B cell (primary cell): ENCODE data around the gene BIRC7. TPM values are rescaled to one million over a fixed set of nuclear protein-coding genes. Genes with fewer than 3 reads are reported as not detected.

Experiments used
- ATAC-seq: fragments of 200-7000 bp; cut with Tn5 transposase; one replicate; pipeline ENCODE4 v1.10.0; 2021; ENCODE audit warnings: low read depth, mild to moderate bottlenecking, moderate number of reproducible peaks, moderate library complexity
- CTCF ChIA-PET: fragments of 350-600 bp; sonication (Branson Sonifier 250); formaldehyde crosslinking; loops from one replicate; lab custom pipeline; 2021; ENCODE audit warnings: antibody characterized with exemption, inconsistent platforms; lab: Charles Lee
- POLR2A ChIA-PET: fragments of 350-600 bp; sonication (Branson Sonifier 250); formaldehyde crosslinking; loops from one replicate; lab custom pipeline; 2021; ENCODE audit warnings: antibody characterized with exemption; lab: Charles Lee
- DNase-seq: peaks from one replicate; pipeline ENCODE4 v3.0.0; 2013
- H2AFZ ChIP-seq: 2 replicates; pipeline ENCODE4 v1.6.1; 2012; ENCODE audit warnings: mild to moderate bottlenecking, low read depth, low read length; ENCODE audit not compliant: insufficient read depth, poor library complexity, severe bottlenecking
- H3K27ac ChIP-seq, 2 donors: 1 replicate in 1 of 2; 2 replicates in 1 of 2; pipeline ENCODE4 v1.5.1; 2012 to 2013; ENCODE audit warnings: low read length in 2 of 2, mild to moderate bottlenecking in 2 of 2, moderate library complexity in 1 of 2
- H3K27me3 ChIP-seq, 4 experiments: fragments of 200-600 bp in 1 of 4; sonication (generic) in 1 of 4; replicated peaks in 1 of 4; 1 replicate in 2 of 4; 2 replicates in 2 of 4; pipeline versions ENCODE4 v1.6.1 to v1.7.0; 2013 to 2016; ENCODE audit warnings: low read length in 3 of 4, mild to moderate bottlenecking in 2 of 4, mixed read lengths in 1 of 4, moderate library complexity in 1 of 4; ENCODE audit not compliant: insufficient read depth in 4 of 4, control insufficient read depth in 3 of 4; ENCODE audit errors: control extremely low read depth in 1 of 4
- H3K36me3 ChIP-seq, 2 experiments: replicated peaks in 1 of 2; 1 replicate in 1 of 2; 2 replicates in 1 of 2; pipeline versions ENCODE4 v1.6.1 to v1.7.1; 2013; ENCODE audit warnings: low read length in 1 of 2; ENCODE audit not compliant: insufficient read depth in 2 of 2, control insufficient read depth in 1 of 2; ENCODE audit errors: control extremely low read depth in 1 of 2, extremely low read depth in 1 of 2
- H3K4me1 ChIP-seq, 2 donors: fragments of 200-600 bp in 1 of 2; sonication (generic) in 1 of 2; 1 replicate in 1 of 2; 2 replicates in 1 of 2; pipeline versions ENCODE4 v1.5.1 to v1.6.1; 2013 to 2017; ENCODE audit warnings: low read length in 2 of 2; ENCODE audit not compliant: control insufficient read depth in 2 of 2, insufficient read depth in 2 of 2
- H3K4me2 ChIP-seq: replicated peaks from 2 replicates; pipeline ENCODE3; 2012; ENCODE audit warnings: mild to moderate bottlenecking, low read depth, low read length; ENCODE audit not compliant: poor library complexity, severe bottlenecking
- H3K4me3 ChIP-seq, 5 experiments: fragments of 200-600 bp in 1 of 5; sonication (generic) in 1 of 5; 1 replicate in 3 of 5; 2 replicates in 2 of 5; pipeline versions ENCODE4 v1.5.1 to v1.7.0; 2011 to 2016; ENCODE audit warnings: low read length in 4 of 5, mild to moderate bottlenecking in 4 of 5, low read depth in 2 of 5, control low read depth in 1 of 5, moderate library complexity in 1 of 5; ENCODE audit not compliant: insufficient read depth in 1 of 5; ENCODE audit errors: control extremely low read depth in 1 of 5, extremely low read depth in 1 of 5
- H3K79me2 ChIP-seq: fragments of 200-600 bp; sonication (generic); one replicate; pipeline ENCODE4 v1.6.0; 2016; ENCODE audit warnings: low read length; ENCODE audit not compliant: control insufficient read depth, insufficient read depth
- H3K9ac ChIP-seq: fragments of 200-600 bp; sonication (generic); 2 replicates; pipeline ENCODE4 v1.6.1; 2017; ENCODE audit warnings: mild to moderate bottlenecking, low read length, moderate library complexity
- H3K9me3 ChIP-seq, 3 donors: one replicate each; pipeline versions ENCODE4 v1.6.1 to v1.7.1; 2013; ENCODE audit warnings: low read length in 2 of 3; ENCODE audit not compliant: control insufficient read depth in 2 of 3, insufficient read depth in 1 of 3; ENCODE audit errors: control extremely low read depth in 1 of 3
- H4K20me1 ChIP-seq: 2 replicates; pipeline ENCODE4 v1.6.0; 2012; ENCODE audit warnings: mild to moderate bottlenecking, low read length; ENCODE audit not compliant: insufficient read depth, control insufficient read depth, poor library complexity, severe bottlenecking
- H3K27ac Mint-ChIP-seq: one replicate; pipeline ENCODE4 v1.8.0; 2021; ENCODE audit warnings: mixed read lengths
- H3K27me3 Mint-ChIP-seq: one replicate; pipeline ENCODE4 v1.8.0; 2021; ENCODE audit warnings: mixed read lengths
- H3K4me1 Mint-ChIP-seq: one replicate; pipeline ENCODE4 v1.8.0; 2021; ENCODE audit warnings: mixed read lengths
- H3K4me3 Mint-ChIP-seq: one replicate; pipeline ENCODE4 v1.8.0; 2021; ENCODE audit warnings: mixed read lengths
- H3K9me3 Mint-ChIP-seq: one replicate; pipeline ENCODE4 v1.8.0; 2022; ENCODE audit warnings: mixed read lengths; ENCODE audit not compliant: insufficient read depth
- CTCF ChIP-seq: fragments of 200-600 bp; IDR thresholded peaks from one replicate; pipeline ENCODE4 v1.8.0; 2022; ENCODE audit warnings: antibody characterized with exemption, mild to moderate bottlenecking
- EZH2 ChIP-seq: IDR thresholded peaks from 2 replicates; pipeline ENCODE4 v1.6.1; 2012; ENCODE audit warnings: borderline replicate concordance, low read depth, mild to moderate bottlenecking, moderate library complexity, low read length; ENCODE audit not compliant: insufficient read depth, poor library complexity, severe bottlenecking
- WGBS: methylation state at CpG from one replicate; pipeline ENCODE4 v1.1.5; 2013; ENCODE audit warnings: missing lambda C conversion rate; ENCODE audit not compliant: insufficient coverage; 5-methylcytosine and 5-hydroxymethylcytosine counted together
- intact Hi-C: fragments of 100-400 bp; cut with micrococcal nuclease; formaldehyde crosslinking; loops from one replicate; pipeline ENCODE4 v1.10.0; 2022
- polyA plus RNA-seq: library from polyadenylated mRNA; depleted of rRNA; stranded (reverse); fragments of >200 nt; gene quantifications from 2 replicates; pipeline ENCODE4 v1.2.3, GENCODE V29; 2012
- total RNA-seq, 2 donors: library from RNA; stranded (reverse); fragments of 120-200 nt in 1 of 2; gene quantifications; 1 replicate in 1 of 2; 2 replicates in 1 of 2; pipeline versions ENCODE4 v1.2.3 to v1.2.4, GENCODE V29; 2013 to 2022

Gene BIRC7
- total and polyA plus RNA-seq, 2 donors (not counting 1 experiment from before 2014, with no cell fraction given) = 0.12 TPM; not detected in 1

- Histone ChIP-seq H3K9me3 (no peaks in the 10 kb centered on the region), H3K4me1 (peaks cover 3 to 5% of the 10 kb centered on the region in 2 donors), H3K4me3 (no peak overlapping the region), H3K79me2 (no peaks in the 10 kb centered on the region), H3K4me2 (no peak overlapping the region), H3K36me3 (no peaks in the 10 kb centered on the region), H4K20me1 (no peaks in the 10 kb centered on the region), H2AFZ (no peak overlapping the region), H3K27me3 (peaks cover 0 to 39% (median 6%) of the 10 kb centered on the region in 4 experiments), H3K27ac (no peak overlapping the region), H3K9ac (no peak overlapping the region)
- ChIA-PET CTCF (interaction anchor here (1.1 kb wide), 1 partner anchor 24 kb away, joined by 3 read pairs; no protein-coding TSS in a partner anchor), POLR2A (no interaction called here)
- Mint-ChIP-seq H3K4me3 (no peak overlapping the region), H3K9me3 (no peaks in the 10 kb centered on the region), H3K27ac (no peak overlapping the region), H3K27me3 (peaks cover 33% of the 10 kb centered on the region), H3K4me1 (peaks cover 3% of the 10 kb centered on the region)
- DNase-seq = no peak
- TF ChIP-seq EZH2 = no peak
- no peak for ATAC-seq
- 73% methylated on average over 24 of the region's 24 CpGs for WGBS
- intact Hi-C loops = no loop called here
Observed at GRCh38 chr20:63247671-63248228, 12.0 kb downstream of the BIRC7 start.

DNA sequence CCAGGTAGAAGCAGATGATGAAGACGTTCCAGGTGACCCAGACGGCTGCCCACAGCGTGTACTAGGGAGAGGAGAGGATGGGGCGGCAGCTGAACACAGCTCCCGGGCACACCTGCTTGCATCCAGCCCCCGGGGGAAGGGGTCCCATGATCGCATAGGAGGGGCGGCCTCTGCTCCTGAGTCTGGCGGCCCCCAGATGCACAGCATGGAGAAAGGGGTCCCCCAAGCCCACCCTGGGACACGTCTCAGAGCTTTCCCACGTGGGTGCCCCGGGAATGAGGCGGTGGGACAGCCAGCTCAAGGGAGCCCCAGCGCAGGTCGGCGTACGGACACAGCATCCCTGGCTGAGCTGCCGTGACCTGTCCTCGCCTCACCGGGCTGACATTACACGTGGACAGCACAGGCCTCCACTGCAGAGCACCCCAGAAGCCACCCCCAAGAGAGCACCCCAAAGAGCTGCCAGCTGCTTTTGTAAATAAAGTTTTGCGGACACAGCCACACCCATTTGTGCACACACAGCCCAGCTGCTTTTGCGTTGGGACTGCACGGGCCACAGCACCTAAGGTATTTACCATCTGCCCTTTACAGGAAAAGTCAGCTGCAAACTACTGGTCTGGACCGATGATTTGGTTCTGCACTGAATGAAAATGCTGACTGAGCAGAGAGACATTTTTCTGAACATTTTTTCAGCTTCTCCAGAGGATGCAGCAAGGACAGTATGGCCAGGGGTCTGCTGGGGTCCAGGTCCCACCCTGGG lies 13.3 kb downstream of the BIRC7 start:
- 75% methylated on average over 24 of the region's 25 CpGs for WGBS
- CTCF ChIA-PET = interaction anchor here (1.1 kb wide), 1 partner anchor 25 kb away, joined by 3 read pairs; no protein-coding TSS in a partner anchor
- peaks cover 38% of the 10 kb centered on the region for H3K27me3 Mint-ChIP-seq
- POLR2A ChIA-PET = no interaction called here
- Histone ChIP-seq H3K4me1 (peaks cover 9 to 13% of the 10 kb centered on the region in 2 donors), H3K4me3 (no peak overlapping the region), H3K27ac (no peak overlapping the region), H2AFZ (no peak overlapping the region), H4K20me1 (no peaks in the 10 kb centered on the region), H3K79me2 (no peaks in the 10 kb centered on the region), H3K36me3 (no peaks in the 10 kb centered on the region), H3K9me3 (no peaks in the 10 kb centered on the region), H3K9ac (no peak overlapping the region), H3K4me2 (no peak overlapping the region), H3K27me3 (peaks cover 0 to 47% (median 12%) of the 10 kb centered on the region in 4 experiments)
- peaks cover 6% of the 10 kb centered on the region for H3K4me1 Mint-ChIP-seq
- TF ChIP-seq EZH2 (no peak), CTCF (no peak)
- no peak overlapping the region for H3K4me3 Mint-ChIP-seq
- H3K9me3 Mint-ChIP-seq = no peaks in the 10 kb centered on the region
- intact Hi-C loops = no loop called here
- no peak overlapping the region for H3K27ac Mint-ChIP-seq
- DNase-seq (no peak), ATAC-seq (no peak)
